ENCODE results near the gene CXCL13.

- TF ChIP-seq CTCF (conservative IDR thresholded peaks at IDR 0.05; ENCODE audit: low read length) (no peak), EZH2phosphoT487 (IDR thresholded peaks at IDR 0.05; ENCODE audit: borderline replicate concordance) (no peak)
Observed at GRCh38 chr4:77636902-77637301, 31.3 kb downstream of the CXCL13 start.

All from Loucy (cell line).